T follicular helper cell (primary cell): Measurements from ENCODE around the gene SPANXB1.
"Not testable (repeated sequence)": the region's sequence is repeated elsewhere in the genome, so short reads cannot be mapped to it uniquely, and the experiment has no call there.

Source experiments
- DNase-seq: peaks from one replicate; pipeline ENCODE4 v3.0.0-alpha.2; 2020; ENCODE audit warnings: low read depth
- total RNA-seq, 2 experiments: gene quantifications; one replicate each; lab custom pipeline; 2026; lab: John Stamatoyannopoulos, UW

The SPANXB1 gene
- 0 reads per million in 2 experiments for total RNA-seq

- not testable (repeated sequence) for DNase-seq
These were observed at the start of gene SPANXB1 for GRCh38 chrX:141002568-141002967. Gene SPANXB1, plus strand, starts transcription at chrX:141002594. Its CDS starts 100 bp downstream, at chrX:141002694.

- DNase-seq: no peak
These were observed 35.4 kb upstream of the SPANXB1 start for GRCh38 chrX:140967036-140967435.

GRCh38 chrX:140971099-140971795 lies 31.1 kb upstream of the SPANXB1 start:
- no peak for DNase-seq

GRCh38 chrX:140975472-140975871 lies 26.9 kb upstream of the SPANXB1 start:
- DNase-seq: no peak

- DNase-seq: no peak
These were observed 22.1 kb upstream of the SPANXB1 start for GRCh38 chrX:140980271-140980670.

GRCh38 chrX:140983730-140984129 lies 18.7 kb upstream of the SPANXB1 start:
- no peak for DNase-seq

- not testable (repeated sequence) for DNase-seq
These were observed 2.8 kb downstream of the SPANXB1 start for GRCh38 chrX:141005243-141005642.

GRCh38 chrX:141044246-141044645 lies 41.9 kb downstream of the SPANXB1 start:
- DNase-seq: not testable (repeated sequence)

- not testable (repeated sequence) for DNase-seq
These were observed 47.5 kb downstream of the SPANXB1 start for GRCh38 chrX:141049878-141050277.

- not testable (repeated sequence) for DNase-seq
These were observed 49.7 kb downstream of the SPANXB1 start for GRCh38 chrX:141052098-141052497.
